ENCODE data around the gene SCAMP4.

- TF ChIP-seq HNF4G (IDR thresholded peaks at IDR 0.05; ENCODE audit: borderline replicate concordance, low read depth, low read length) (no peak), HNF4G (CRISPR knock-in tag; IDR thresholded peaks at IDR 0.05; ENCODE audit: borderline replicate concordance, low read depth) (no peak), ATF2 (CRISPR knock-in tag; IDR thresholded peaks at IDR 0.05) (no peak), TAF1 (CRISPR knock-in tag; IDR thresholded peaks at IDR 0.05) (no peak)
These were observed 7.7 kb downstream of the SCAMP4 start for GRCh38 chr19:1912760-1913505.

Measured in HepG2 (cell line).